HEK293T (cell line): ENCODE measurements around the gene NRG3.

Experiments
- CTCF ChIA-PET: fragments of 350-600 bp; formaldehyde crosslinking; extraction: SDS; loops from one replicate; lab custom pipeline; 2021; ENCODE audit warnings: antibody characterized with exemption, inconsistent platforms; lab: Yijun Ruan, JAX
- POLR2A ChIA-PET: fragments of 350-600 bp; formaldehyde crosslinking; extraction: SDS; loops from one replicate; lab custom pipeline; 2020; ENCODE audit warnings: antibody characterized with exemption, inconsistent platforms; lab: Yijun Ruan, JAX
- DNase-seq: peaks from one replicate; pipeline ENCODE4 v3.0.0; 2012; ENCODE audit warnings: mixed read lengths; ENCODE audit errors: extremely low spot score
- ARNT ChIP-seq: fragments of 450-650 bp; IDR thresholded peaks from 2 replicates; pipeline ENCODE4 v1.6.1; 2017; ENCODE audit warnings: mild to moderate bottlenecking
- BHLHE40 ChIP-seq: fragments of 450-650 bp; IDR thresholded peaks from 2 replicates; pipeline ENCODE4 v1.6.1; 2016; ENCODE audit warnings: mild to moderate bottlenecking, moderate library complexity, borderline replicate concordance
- CTBP1 ChIP-seq: fragments of 450-650 bp; IDR thresholded peaks from 2 replicates; pipeline ENCODE4 v1.6.1; 2016; ENCODE audit warnings: borderline replicate concordance
- ELF4 ChIP-seq: fragments of 450-650 bp; IDR thresholded peaks from 2 replicates; pipeline ENCODE4 v1.6.1; 2017; ENCODE audit warnings: antibody characterized with exemption
- FOXA1 ChIP-seq: fragments of 450-650 bp; IDR thresholded peaks from 2 replicates; pipeline ENCODE4 v1.6.1; 2016; ENCODE audit warnings: mild to moderate bottlenecking
- FOXK2 ChIP-seq: fragments of 450-650 bp; IDR thresholded peaks from 2 replicates; pipeline ENCODE4 v1.6.1; 2016; ENCODE audit warnings: mild to moderate bottlenecking
- FOXM1 ChIP-seq: fragments of 450-650 bp; IDR thresholded peaks from 2 replicates; pipeline ENCODE4 v1.6.1; 2017; ENCODE audit warnings: mild to moderate bottlenecking, borderline replicate concordance
- HDGF ChIP-seq: fragments of 450-650 bp; IDR thresholded peaks from 2 replicates; pipeline ENCODE4 v1.6.1; 2017; ENCODE audit warnings: antibody characterized with exemption, borderline replicate concordance
- L3MBTL2 ChIP-seq: fragments of 450-650 bp; conservative IDR thresholded peaks from 2 replicates; pipeline ENCODE4 v1.6.1; 2016; ENCODE audit warnings: mild to moderate bottlenecking
- LEF1 ChIP-seq: fragments of 450-650 bp; IDR thresholded peaks from 2 replicates; pipeline ENCODE4 v1.6.1; 2017; ENCODE audit warnings: mild to moderate bottlenecking, borderline replicate concordance
- NFRKB ChIP-seq: fragments of 450-650 bp; IDR thresholded peaks from 2 replicates; pipeline ENCODE4 v1.6.1; 2016; ENCODE audit warnings: mild to moderate bottlenecking, moderate library complexity
- PKNOX1 ChIP-seq: fragments of 450-650 bp; IDR thresholded peaks from 2 replicates; pipeline ENCODE4 v1.6.1; 2016
- SP1 ChIP-seq: fragments of 450-650 bp; IDR thresholded peaks from 2 replicates; pipeline ENCODE4 v1.6.1; 2017
- SUZ12 ChIP-seq: fragments of 450-650 bp; IDR thresholded peaks from 2 replicates; pipeline ENCODE4 v1.6.1; 2016; ENCODE audit warnings: mild to moderate bottlenecking
- TARDBP ChIP-seq: fragments of 450-650 bp; IDR thresholded peaks from 2 replicates; pipeline ENCODE4 v1.6.1; 2016
- ZNF384 ChIP-seq: fragments of 450-650 bp; IDR thresholded peaks from 2 replicates; pipeline ENCODE4 v1.6.1; 2016

Gene NRG3

GRCh38 chr10:81882011-81882410, 7.0 kb downstream of the NRG3 start:
- DNase-seq, result no peak
- ChIA-PET CTCF (no interaction called here), POLR2A (no interaction called here)
- no peak for TF ChIP-seq NFRKB
- TF ChIP-seq BHLHE40, result no peak
- no peak for TF ChIP-seq CTBP1
- TF ChIP-seq HDGF, result no peak
- no peak for TF ChIP-seq L3MBTL2
- no peak for TF ChIP-seq TARDBP
- TF ChIP-seq ARNT, result no peak
- no peak for TF ChIP-seq ZNF384
- TF ChIP-seq SP1, result no peak
- no peak for TF ChIP-seq FOXM1
- TF ChIP-seq SUZ12, result no peak
- TF ChIP-seq LEF1, result no peak
- TF ChIP-seq PKNOX1, result no peak

DNA sequence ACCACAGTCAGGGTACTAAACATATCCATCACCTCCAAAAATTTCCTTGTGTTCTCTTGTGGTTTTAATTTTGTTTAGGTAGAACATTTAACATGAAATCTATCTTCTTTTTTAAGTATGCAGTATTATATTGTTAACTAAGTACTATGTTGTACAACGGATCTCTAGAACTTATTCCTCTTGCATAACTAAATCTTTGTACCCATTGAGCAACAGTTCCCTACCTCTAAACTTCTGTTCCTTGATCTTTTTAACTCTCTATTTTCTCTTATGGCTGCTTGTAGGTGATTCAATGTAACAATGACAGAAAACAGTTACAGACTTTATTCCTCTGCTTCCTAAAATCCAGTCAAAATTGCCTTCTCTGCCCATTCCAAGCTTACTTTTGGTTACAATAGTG, 9.9 kb downstream of the NRG3 start:
- POLR2A ChIA-PET, result no interaction called here

GRCh38 chr10:81885491-81885890, 10.5 kb downstream of the NRG3 start:
- no peak for DNase-seq
- TF ChIP-seq SP1 (no peak), L3MBTL2 (no peak), LEF1 (no peak), ARNT (no peak), FOXM1 (no peak), ELF4 (no peak), FOXK2 (no peak), BHLHE40 (no peak), SUZ12 (no peak), PKNOX1 (no peak), ZNF384 (no peak), FOXA1 (no peak), NFRKB (no peak), HDGF (no peak), TARDBP (no peak), CTBP1 (no peak)
- CTCF ChIA-PET, result no interaction called here
- POLR2A ChIA-PET, result no interaction called here

More for the DNA sequence above, 9.9 kb downstream of the NRG3 start:
- no peak for TF ChIP-seq BHLHE40
- no peak for TF ChIP-seq CTBP1
- TF ChIP-seq FOXA1, result no peak
- TF ChIP-seq FOXM1, result no peak
- TF ChIP-seq L3MBTL2, result no peak
- no peak for TF ChIP-seq FOXK2
- TF ChIP-seq NFRKB, result no peak
- TF ChIP-seq SP1, result no peak
- no peak for TF ChIP-seq ZNF384
- TF ChIP-seq ELF4, result no peak
- no peak for DNase-seq
- CTCF ChIA-PET, result no interaction called here

DNA sequence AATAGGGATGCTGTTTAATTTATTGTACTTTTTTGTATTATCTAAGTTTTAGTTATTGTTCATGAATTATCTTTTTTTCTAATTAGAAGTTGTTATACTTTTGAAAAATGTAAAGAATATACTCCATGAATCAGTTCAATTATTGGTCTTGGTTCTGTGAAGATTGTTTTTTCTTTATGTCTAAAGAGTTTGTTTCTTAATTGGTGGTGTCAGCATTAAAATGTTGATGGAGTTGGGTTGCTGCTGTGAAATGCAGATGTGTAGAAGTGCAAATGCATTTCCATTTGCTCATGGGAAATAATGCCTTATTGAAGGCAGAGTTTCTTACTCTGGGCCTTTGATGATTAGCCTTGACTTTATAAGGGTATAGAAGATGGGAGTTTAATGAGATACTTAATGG, 11.9 kb downstream of the NRG3 start:
- CTCF ChIA-PET, result no interaction called here
- DNase-seq, result no peak
- POLR2A ChIA-PET, result no interaction called here
- TF ChIP-seq BHLHE40, result no peak
- no peak for TF ChIP-seq SUZ12
- no peak for TF ChIP-seq LEF1
- TF ChIP-seq TARDBP, result no peak
- no peak for TF ChIP-seq FOXK2
- no peak for TF ChIP-seq ZNF384
- no peak for TF ChIP-seq NFRKB

DNA sequence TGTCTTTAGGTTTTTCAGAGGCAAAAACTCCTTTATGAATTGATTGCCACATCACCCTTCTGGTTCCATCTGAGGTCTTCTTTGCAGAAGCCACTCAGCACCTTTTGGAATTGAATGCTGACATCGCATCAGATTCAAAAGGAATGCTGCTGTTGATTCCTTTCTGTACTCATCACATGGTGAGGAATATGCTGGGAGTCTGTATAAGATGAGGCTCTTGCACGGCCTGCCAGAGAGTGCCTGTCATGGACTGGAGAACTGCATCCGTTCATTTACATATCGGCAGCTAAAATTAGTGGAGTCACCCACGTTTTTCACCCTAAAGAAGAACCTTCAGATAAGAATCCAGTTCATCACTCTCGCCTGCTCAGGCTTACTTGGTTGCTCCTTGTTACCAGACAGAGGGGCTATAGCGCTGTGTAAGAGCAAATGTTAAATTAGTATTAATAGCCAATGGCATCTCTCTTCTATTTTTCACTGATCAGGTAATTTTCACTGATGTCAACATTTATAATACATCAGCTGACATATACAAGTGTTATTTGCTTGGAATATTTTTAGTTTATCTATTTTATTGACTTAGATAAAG, 14.3 kb downstream of the NRG3 start:
- TF ChIP-seq ZNF384, result no peak
- no peak for TF ChIP-seq FOXK2
- no peak for TF ChIP-seq LEF1
- no peak for TF ChIP-seq ELF4
- no peak for TF ChIP-seq L3MBTL2
- no peak for TF ChIP-seq FOXM1
- TF ChIP-seq ARNT, result no peak
- no peak for TF ChIP-seq SP1
- no peak for TF ChIP-seq SUZ12
- TF ChIP-seq BHLHE40, result no peak
- POLR2A ChIA-PET, result no interaction called here
- CTCF ChIA-PET, result no interaction called here

GRCh38 chr10:81894616-81895015, 19.6 kb downstream of the NRG3 start:
- ChIA-PET CTCF (interaction anchor here (0.7 kb wide), 1 partner anchor 18 kb away, joined by 4 read pairs; no protein-coding TSS in a partner anchor), POLR2A (no interaction called here)
- no peak for DNase-seq
- TF ChIP-seq L3MBTL2 (no peak), NFRKB (no peak), ARNT (no peak), CTBP1 (no peak), LEF1 (no peak), FOXM1 (no peak), HDGF (no peak), FOXK2 (no peak), FOXA1 (no peak), BHLHE40 (no peak), SUZ12 (no peak), TARDBP (no peak), PKNOX1 (no peak), SP1 (no peak), ZNF384 (no peak)

More for the DNA sequence above, 14.3 kb downstream of the NRG3 start:
- no peak for DNase-seq
